WTC11 (cell line): ENCODE results near the gene PLXNA3. TPM values are rescaled to one million over a fixed set of nuclear protein-coding genes. Genes with fewer than 3 reads are reported as not detected.

ENCODE experiments used
- ATAC-seq: fragments of 200-7000 bp; cut with Tn5 transposase; 2 replicates; pipeline ENCODE4 v1.10.0; 2021; ENCODE audit warnings: mild to moderate bottlenecking, moderate library complexity
- CTCF ChIA-PET: fragments of 300-600 bp; sonication (Branson Sonifier 250); formaldehyde crosslinking; loops from one replicate; lab custom pipeline; 2021; ENCODE audit warnings: antibody characterized with exemption; lab: Charles Lee
- POLR2A ChIA-PET: fragments of 350-600 bp; sonication (Branson Sonifier 250); formaldehyde crosslinking; loops from one replicate; lab custom pipeline; 2021; ENCODE audit warnings: antibody characterized with exemption; lab: Charles Lee
- DNase-seq: peaks from one replicate; pipeline ENCODE4 v3.0.0; 2021; ENCODE audit warnings: low spot score
- H3K27ac Mint-ChIP-seq: 2 replicates; pipeline ENCODE4 v1.8.0; 2021; ENCODE audit warnings: mixed read lengths
- H3K27me3 Mint-ChIP-seq: 2 replicates; pipeline ENCODE4 v1.8.0; 2021; ENCODE audit warnings: low read depth, mild to moderate bottlenecking, moderate library complexity, mixed read lengths
- H3K36me3 Mint-ChIP-seq: 2 replicates; pipeline ENCODE4 v1.8.0; 2021; ENCODE audit warnings: mixed read lengths
- H3K4me1 Mint-ChIP-seq: 2 replicates; pipeline ENCODE4 v1.8.0; 2022; ENCODE audit warnings: mixed read lengths
- H3K4me3 Mint-ChIP-seq: 2 replicates; pipeline ENCODE4 v1.8.0; 2021; ENCODE audit warnings: mild to moderate bottlenecking, moderate library complexity, mixed read lengths
- H3K9me3 Mint-ChIP-seq: 2 replicates; pipeline ENCODE4 v1.8.0; 2021; ENCODE audit warnings: mixed read lengths
- AR ChIP-seq: fragments of 250-450 bp; sonication (Bioruptor Pico); IDR thresholded peaks from 2 replicates; pipeline ENCODE4 v1.9.0; 2021; ENCODE audit warnings: mild to moderate bottlenecking
- E2F1 ChIP-seq: sonication (generic); formaldehyde crosslinking; IDR thresholded peaks from 2 replicates; pipeline ENCODE4 v1.8.0; 2022; ENCODE audit warnings: mild to moderate bottlenecking, missing genetic modification reagents
- E2F5 ChIP-seq: sonication (generic); formaldehyde crosslinking; IDR thresholded peaks from 2 replicates; pipeline ENCODE4 v1.8.1; 2022; ENCODE audit warnings: mild to moderate bottlenecking, moderate library complexity, missing genetic modification reagents
- ELF4 ChIP-seq: sonication (generic); formaldehyde crosslinking; IDR thresholded peaks from 2 replicates; pipeline ENCODE4 v1.8.1; 2022; ENCODE audit warnings: low read depth, mild to moderate bottlenecking, moderate library complexity, missing genetic modification reagents
- GTF2I ChIP-seq: fragments of 250-450 bp; sonication (Bioruptor Pico); conservative IDR thresholded peaks from 2 replicates; pipeline ENCODE4 v1.4.0; 2021; ENCODE audit warnings: mild to moderate bottlenecking
- KAT7 ChIP-seq: sonication (generic); formaldehyde crosslinking; IDR thresholded peaks from 2 replicates; pipeline ENCODE4 v1.8.1; 2023; ENCODE audit warnings: missing genetic modification reagents, mild to moderate bottlenecking, borderline replicate concordance
- NFYB ChIP-seq: sonication (generic); formaldehyde crosslinking; conservative IDR thresholded peaks from 2 replicates; pipeline ENCODE4 v1.8.0; 2022; ENCODE audit warnings: low read depth, missing genetic modification reagents
- NR2C2 ChIP-seq: sonication (generic); formaldehyde crosslinking; IDR thresholded peaks from 2 replicates; pipeline ENCODE4 v1.8.0; 2022; ENCODE audit warnings: mild to moderate bottlenecking, missing genetic modification reagents
- NR3C1 ChIP-seq: sonication (generic); formaldehyde crosslinking; conservative IDR thresholded peaks from 2 replicates; pipeline ENCODE4 v1.8.1; 2023; ENCODE audit warnings: low read depth, mild to moderate bottlenecking, missing genetic modification reagents
- PRRX2 ChIP-seq: fragments of 250-450 bp; sonication (Bioruptor Pico); IDR thresholded peaks from 2 replicates; pipeline ENCODE4 v1.8.0; 2021; ENCODE audit warnings: mild to moderate bottlenecking
- TEAD1 ChIP-seq: sonication (generic); formaldehyde crosslinking; IDR thresholded peaks from 2 replicates; pipeline ENCODE4 v1.8.0; 2022; ENCODE audit warnings: mild to moderate bottlenecking, missing genetic modification reagents
- TP53 ChIP-seq: sonication (generic); formaldehyde crosslinking; IDR thresholded peaks from 2 replicates; pipeline ENCODE4 v1.8.1; 2023; ENCODE audit warnings: mild to moderate bottlenecking, missing genetic modification reagents
- ZBTB43 ChIP-seq: sonication (generic); formaldehyde crosslinking; IDR thresholded peaks from 2 replicates; pipeline ENCODE4 v1.8.1; 2023; ENCODE audit warnings: mild to moderate bottlenecking, missing genetic modification reagents
- ZNF263 ChIP-seq: sonication (generic); formaldehyde crosslinking; IDR thresholded peaks from 2 replicates; pipeline ENCODE4 v1.8.1; 2022; ENCODE audit warnings: low read depth, mild to moderate bottlenecking, moderate library complexity, missing genetic modification reagents
- ZNF396 ChIP-seq: fragments of 250-450 bp; sonication (Bioruptor Pico); IDR thresholded peaks from 2 replicates; pipeline ENCODE4 v1.8.0; 2021; ENCODE audit warnings: mild to moderate bottlenecking, moderate library complexity, borderline replicate concordance
- ZNF423 ChIP-seq: fragments of 250-450 bp; sonication (Bioruptor Pico); IDR thresholded peaks from 2 replicates; pipeline ENCODE4 v2.1.2; 2022; ENCODE audit warnings: mild to moderate bottlenecking, moderate library complexity
- ZNF425 ChIP-seq: fragments of 250-450 bp; sonication (Bioruptor Pico); conservative IDR thresholded peaks from 2 replicates; pipeline ENCODE4 v1.9.0; 2021; ENCODE audit warnings: mild to moderate bottlenecking
- ZNF532 ChIP-seq: fragments of 250-450 bp; sonication (Bioruptor Pico); IDR thresholded peaks from 2 replicates; pipeline ENCODE4 v1.9.0; 2021; ENCODE audit warnings: mild to moderate bottlenecking, borderline replicate concordance
- ZSCAN18 ChIP-seq: fragments of 250-450 bp; sonication (Bioruptor Pico); IDR thresholded peaks from 2 replicates; pipeline ENCODE4 v2.1.2; 2022; ENCODE audit warnings: mild to moderate bottlenecking, moderate library complexity
- total RNA-seq: library from RNA; stranded (reverse); gene quantifications from 3 replicates; pipeline ENCODE4 v1.2.3, GENCODE V29; 2021

The PLXNA3 gene
- total RNA-seq, 1 experiment from 2014 or later: 26.6 TPM

- Mint-ChIP-seq H3K27me3 (no peaks in the 10 kb centered on the region), H3K4me1 (no peaks in the 10 kb centered on the region), H3K27ac (no peak overlapping the region), H3K4me3 (no peak overlapping the region), H3K9me3 (no peaks in the 10 kb centered on the region), H3K36me3 (peaks cover 2% of the 10 kb centered on the region; the same call in 1 of the 2 replicates)
- TF ChIP-seq TP53 (CRISPR knock-in tag) (no peak), ELF4 (CRISPR knock-in tag) (no peak), NR2C2 (CRISPR knock-in tag) (no peak), GTF2I (CRISPR knock-in tag) (no peak), ZNF263 (CRISPR knock-in tag) (no peak), NFYB (CRISPR knock-in tag) (no peak), ZNF425 (no peak)
- DNase-seq (no peak), ATAC-seq (no peak)
- POLR2A ChIA-PET: no interaction called here
- CTCF ChIA-PET: no interaction called here
These were observed 38.2 kb upstream of the PLXNA3 start for GRCh38 chrX:154419688-154420401.

- ChIA-PET POLR2A (no interaction called here), CTCF (no interaction called here)
- no peak for DNase-seq
- ATAC-seq: no peak
- H3K27me3 Mint-ChIP-seq: no peaks in the 10 kb centered on the region
- TF ChIP-seq ZNF396 (CRISPR knock-in tag): no peak
- TF ChIP-seq NR2C2 (CRISPR knock-in tag): no peak
- no peak for TF ChIP-seq ZNF532 (CRISPR knock-in tag)
- no peak for TF ChIP-seq ZNF423
- no peak for TF ChIP-seq AR (CRISPR knock-in tag)
- TF ChIP-seq E2F5 (CRISPR knock-in tag): no peak
- no peak for TF ChIP-seq TEAD1
- TF ChIP-seq ZSCAN18: no peak
- no peak for TF ChIP-seq KAT7
- no peak for TF ChIP-seq NR3C1 (CRISPR knock-in tag)
- no peak for TF ChIP-seq E2F1
- no peak for TF ChIP-seq ZBTB43 (CRISPR knock-in tag)
- TF ChIP-seq PRRX2 (CRISPR knock-in tag): no peak
- H3K4me3 Mint-ChIP-seq: no peak overlapping the region
- H3K9me3 Mint-ChIP-seq: no peaks in the 10 kb centered on the region
- no peaks in the 10 kb centered on the region for H3K4me1 Mint-ChIP-seq
- H3K36me3 Mint-ChIP-seq: no peaks in the 10 kb centered on the region; the same call in 1 of the 2 replicates
- no peak overlapping the region for H3K27ac Mint-ChIP-seq
These were observed 37.7 kb upstream of the PLXNA3 start for GRCh38 chrX:154420402-154420756.
